Activated T-cell treated with anti-CD3 and anti-CD28 coated beads for 48 hours (primary cell): ENCODE measurements around the gene EFNA3.
"Not testable (repeated sequence)": the region's sequence is repeated elsewhere in the genome, so short reads cannot be mapped to it uniquely, and the experiment has no call there.

ENCODE experiments used
- DNase-seq: peaks from one replicate; pipeline ENCODE4 v3.0.0-alpha.2; 2020; ENCODE audit warnings: low read depth

The EFNA3 gene

GRCh38 chr1:155110826-155111225 lies 32.2 kb downstream of the EFNA3 start:
- no peak for DNase-seq

GRCh38 chr1:155113450-155113980 lies 34.9 kb downstream of the EFNA3 start:
- no peak for DNase-seq

DNA sequence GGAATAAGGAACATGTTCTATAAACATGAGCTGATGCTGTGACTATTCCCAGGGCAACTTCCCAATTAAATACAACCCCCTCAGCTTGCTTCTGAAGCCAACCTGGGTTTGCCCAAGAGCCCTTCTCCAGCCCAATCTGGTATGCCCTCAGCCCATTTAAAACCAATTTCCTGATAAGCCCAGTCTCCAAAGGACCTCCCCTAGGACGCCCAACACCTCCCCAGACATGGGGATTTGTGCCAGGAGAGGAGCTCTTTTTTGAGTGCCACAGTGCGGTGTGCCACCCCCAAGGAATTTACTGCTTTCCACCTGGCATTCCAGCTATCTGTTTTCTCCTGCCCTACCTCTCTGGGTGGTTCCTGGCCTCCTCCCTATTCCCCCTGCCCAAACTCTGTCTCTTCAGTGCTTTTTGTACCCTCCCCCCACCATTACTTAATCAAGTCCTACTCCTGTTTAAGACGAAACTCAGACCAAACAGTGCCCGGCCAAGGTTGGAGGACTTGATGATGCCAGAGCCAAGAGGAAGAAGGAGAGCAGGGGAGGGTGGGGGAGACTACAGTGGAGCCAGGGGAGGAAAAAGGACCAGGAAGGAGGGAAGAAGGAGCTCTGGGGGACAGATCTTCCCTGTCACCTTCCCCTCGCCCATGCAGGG lies 37.6 kb downstream of the EFNA3 start:
- DNase-seq, result no peak

- no peak for DNase-seq
Measured at GRCh38 chr1:155117610-155118009, 39.0 kb downstream of the EFNA3 start.

DNA sequence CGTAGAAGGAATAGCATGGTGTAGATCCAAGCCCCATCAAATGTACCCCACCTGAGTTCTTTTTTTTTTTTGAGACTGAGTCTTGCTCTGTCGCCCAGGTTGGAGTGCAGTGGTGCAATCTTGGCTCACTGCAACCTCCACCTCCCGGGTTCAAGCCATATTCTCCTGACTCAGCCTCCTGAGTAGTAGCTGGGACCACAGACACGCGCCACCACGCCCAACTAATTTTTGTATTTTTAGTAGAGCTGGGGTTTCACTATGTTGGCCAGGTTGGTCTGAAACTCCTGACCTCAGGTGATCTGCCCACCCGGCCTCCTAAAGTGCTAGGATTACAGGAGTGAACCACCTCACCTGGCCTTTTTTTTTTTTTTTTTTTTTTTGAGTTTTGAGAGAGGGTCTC lies 39.5 kb downstream of the EFNA3 start:
- DNase-seq, result not testable (repeated sequence)

GRCh38 chr1:155120253-155120652 lies 41.6 kb downstream of the EFNA3 start:
- no peak for DNase-seq

GRCh38 chr1:155121249-155121648 lies 42.6 kb downstream of the EFNA3 start:
- no peak for DNase-seq

DNA sequence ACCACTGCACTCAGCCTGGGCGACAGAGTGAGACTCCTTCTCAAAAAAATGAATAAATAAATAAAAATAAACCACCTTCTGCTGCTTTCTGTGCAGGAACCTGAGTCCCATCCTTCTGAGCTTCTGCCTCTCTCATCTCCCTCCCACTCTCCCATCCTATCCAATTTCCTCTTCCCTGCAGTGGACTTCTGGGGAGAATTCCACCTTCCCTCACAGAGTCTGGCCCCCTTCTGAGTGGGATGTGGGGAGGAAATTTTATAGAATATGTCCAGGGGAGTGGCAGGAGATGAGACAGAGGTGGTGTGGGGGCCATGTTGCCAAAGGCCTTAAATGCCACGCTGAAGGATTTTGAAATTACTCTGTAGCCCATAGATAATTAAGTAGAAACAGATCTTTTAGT lies 43.7 kb downstream of the EFNA3 start:
- no peak for DNase-seq

GRCh38 chr1:155123801-155124200 lies 45.2 kb downstream of the EFNA3 start:
- DNase-seq, result no peak

GRCh38 chr1:155124503-155125463 lies 46.1 kb downstream of the EFNA3 start:
- DNase-seq, result no peak

DNA sequence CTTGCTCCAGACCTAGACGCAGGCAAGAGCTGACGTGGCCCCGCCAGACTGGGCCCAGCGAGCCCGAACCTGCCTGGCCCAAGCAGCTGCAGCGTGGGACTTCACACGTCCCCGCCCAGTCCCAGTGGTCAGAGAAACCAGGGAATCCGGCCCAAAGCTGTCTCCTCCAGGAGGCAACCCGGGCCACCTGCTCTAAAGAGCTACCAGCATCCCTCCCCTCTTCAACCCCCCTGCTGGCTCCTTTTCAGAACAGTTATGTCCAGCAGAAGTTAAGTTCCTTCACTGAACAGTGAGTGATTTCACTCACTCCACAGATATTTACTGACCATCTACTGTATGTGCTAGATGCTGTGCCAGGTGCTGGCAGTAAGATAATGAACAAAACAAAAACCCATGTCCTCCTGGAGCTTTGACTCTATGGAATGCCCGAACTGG lies 46.9 kb downstream of the EFNA3 start:
- DNase-seq, result no peak

- no peak for DNase-seq
Measured at GRCh38 chr1:155125946-155126555, 47.4 kb downstream of the EFNA3 start.

- peak; percentile 22 for DNase-seq
Measured at GRCh38 chr1:155126556-155127104, 48.0 kb downstream of the EFNA3 start.

DNA sequence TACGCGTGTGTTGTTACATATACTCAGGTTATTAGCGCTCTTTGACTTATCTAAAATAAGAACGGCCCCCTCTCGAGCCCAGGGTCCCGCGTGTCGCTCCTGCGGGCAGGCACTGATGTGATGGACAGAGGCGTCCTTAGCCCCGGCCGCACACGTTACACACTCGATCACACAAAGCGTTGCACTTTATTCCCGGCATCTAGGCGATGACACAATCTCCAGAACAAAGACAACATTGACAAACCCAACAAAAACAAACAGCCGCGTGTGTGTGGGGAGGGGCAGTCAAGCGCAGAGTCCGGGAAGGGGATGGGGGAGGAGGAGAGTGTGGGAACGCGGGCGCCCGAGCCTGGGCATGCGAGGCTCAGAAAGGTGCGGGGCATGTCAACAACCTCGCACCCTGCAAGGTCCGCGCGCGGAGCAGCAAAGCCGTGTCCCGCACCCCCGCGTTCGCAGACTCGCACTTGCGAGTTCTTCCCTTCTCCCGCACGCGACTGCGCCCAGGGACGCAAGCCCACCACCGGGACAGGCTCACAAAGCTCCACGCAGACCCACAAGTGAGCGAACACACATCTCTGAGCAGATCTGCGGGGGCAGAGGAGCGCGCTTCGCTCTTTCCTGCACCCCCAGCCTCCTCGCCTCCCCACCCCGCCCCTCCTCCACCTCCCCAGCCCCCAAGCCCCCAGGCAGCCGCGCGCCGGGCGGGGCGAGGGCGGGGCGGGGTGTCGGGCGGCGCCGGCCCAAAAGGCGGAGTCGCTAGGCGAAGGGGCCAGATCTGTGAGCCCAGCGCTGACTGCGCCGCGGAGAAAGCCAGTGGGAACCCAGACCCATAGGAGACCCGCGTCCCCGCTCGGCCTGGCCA lies 48.7 kb downstream of the EFNA3 start, which contains the start of gene EFNA1:
TSS of gene EFNA1 (plus strand) at position 772 of the 862 bp plus-strand sequence. CDS start 102 bp downstream, outside the sequence.
- peak; percentile 33 for DNase-seq

DNA sequence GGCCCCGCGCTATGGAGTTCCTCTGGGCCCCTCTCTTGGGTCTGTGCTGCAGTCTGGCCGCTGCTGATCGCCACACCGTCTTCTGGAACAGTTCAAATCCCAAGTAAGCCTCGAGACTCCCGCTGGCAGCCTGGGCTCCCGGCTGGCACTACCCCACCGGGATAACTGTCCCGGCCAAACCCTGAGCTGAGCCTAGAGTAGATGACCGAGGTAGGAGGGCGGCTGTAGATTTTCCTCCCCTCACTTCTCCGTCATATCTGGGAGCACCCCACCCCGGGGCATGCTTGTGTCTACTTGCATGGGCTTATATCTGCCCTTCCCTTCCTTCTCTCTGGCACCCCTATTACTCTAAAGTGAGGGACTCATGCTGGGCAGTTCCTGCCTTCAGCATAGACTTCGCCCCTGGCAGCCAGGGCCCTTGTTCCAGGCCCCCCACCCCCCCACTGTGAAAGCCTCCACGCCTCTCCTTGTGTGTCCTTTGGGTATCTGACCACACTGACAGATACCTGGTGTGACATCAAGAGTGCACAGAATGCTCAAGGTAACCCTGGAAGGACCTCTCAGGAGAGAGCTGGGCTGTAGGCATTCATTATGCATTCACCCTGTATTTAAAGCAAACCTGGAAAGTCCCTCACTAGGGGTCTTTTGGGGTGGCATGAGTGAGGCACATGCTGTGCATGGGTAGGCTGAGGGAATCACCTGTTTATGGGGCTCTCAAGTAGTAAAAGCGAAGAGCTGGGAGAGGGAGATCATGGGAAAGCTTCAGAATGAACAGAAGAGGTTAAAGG lies 49.5 kb downstream of the EFNA3 start:
- no peak for DNase-seq

GRCh38 chr1:155128755-155129473 lies 50.3 kb downstream of the EFNA3 start:
- DNase-seq, result no peak

GRCh38 chr1:155130272-155131006 lies 51.8 kb downstream of the EFNA3 start:
- DNase-seq, result no peak

DNA sequence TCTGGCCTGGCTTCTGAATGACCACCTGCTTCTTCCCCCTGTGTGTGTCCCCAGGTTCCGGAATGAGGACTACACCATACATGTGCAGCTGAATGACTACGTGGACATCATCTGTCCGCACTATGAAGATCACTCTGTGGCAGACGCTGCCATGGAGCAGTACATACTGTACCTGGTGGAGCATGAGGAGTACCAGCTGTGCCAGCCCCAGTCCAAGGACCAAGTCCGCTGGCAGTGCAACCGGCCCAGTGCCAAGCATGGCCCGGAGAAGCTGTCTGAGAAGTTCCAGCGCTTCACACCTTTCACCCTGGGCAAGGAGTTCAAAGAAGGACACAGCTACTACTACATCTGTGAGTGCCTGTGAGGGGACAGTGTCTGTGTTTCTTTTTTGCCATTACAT lies 52.6 kb downstream of the EFNA3 start:
- no peak for DNase-seq

- no peak for DNase-seq
Measured at GRCh38 chr1:155131856-155132255, 53.2 kb downstream of the EFNA3 start.
